H1 (cell line): ENCODE data around the gene SLC22A23.

Experiments used
- ATF3 ChIP-seq: IDR thresholded peaks from 2 replicates; pipeline ENCODE4 v1.6.1; 2011; ENCODE audit warnings: low read depth, mild to moderate bottlenecking, low read length; ENCODE audit not compliant: insufficient read depth
- CEBPB ChIP-seq: IDR thresholded peaks from 2 replicates; pipeline ENCODE4 v1.6.1; 2012; ENCODE audit warnings: low read depth, low read length
- CTCF ChIP-seq, 3 experiments: IDR thresholded peaks; 1 replicate in 2 of 3; 2 replicates in 1 of 3; pipeline versions ENCODE4 v1.5.1 to v1.6.1; 2011; ENCODE audit warnings: low read length in 3 of 3, mild to moderate bottlenecking in 3 of 3, inconsistent platforms in 2 of 3, low read depth in 1 of 3, moderate library complexity in 1 of 3; ENCODE audit not compliant: insufficient read depth in 1 of 3; ENCODE audit errors: control extremely low read depth in 1 of 3
- FOSL1 ChIP-seq: IDR thresholded peaks from 2 replicates; pipeline ENCODE4 v1.6.1; 2011; ENCODE audit warnings: mild to moderate bottlenecking, low read depth, low read length, moderate library complexity; ENCODE audit not compliant: insufficient read depth
- JUND ChIP-seq: IDR thresholded peaks from 2 replicates; pipeline ENCODE4 v1.6.1; 2011; ENCODE audit warnings: mild to moderate bottlenecking, improper control_type of control experiment, low read length
- KDM5A ChIP-seq: fragments of 200-600 bp; IDR thresholded peaks from 2 replicates; pipeline ENCODE4 v1.7.1; 2012; ENCODE audit warnings: mild to moderate bottlenecking, low read length, inconsistent platforms, mixed read lengths
- POLR2A ChIP-seq, 2 experiments: IDR thresholded peaks; 1 replicate in 1 of 2; 2 replicates in 1 of 2; pipeline ENCODE4 v1.6.1; 2011; ENCODE audit warnings: low read depth in 2 of 2, low read length in 2 of 2, mild to moderate bottlenecking in 2 of 2; ENCODE audit errors: control extremely low read depth in 1 of 2
- USF2 ChIP-seq: IDR thresholded peaks from 2 replicates; pipeline ENCODE4 v1.6.1; 2011; ENCODE audit warnings: low read length, improper control_type of control experiment

DNA sequence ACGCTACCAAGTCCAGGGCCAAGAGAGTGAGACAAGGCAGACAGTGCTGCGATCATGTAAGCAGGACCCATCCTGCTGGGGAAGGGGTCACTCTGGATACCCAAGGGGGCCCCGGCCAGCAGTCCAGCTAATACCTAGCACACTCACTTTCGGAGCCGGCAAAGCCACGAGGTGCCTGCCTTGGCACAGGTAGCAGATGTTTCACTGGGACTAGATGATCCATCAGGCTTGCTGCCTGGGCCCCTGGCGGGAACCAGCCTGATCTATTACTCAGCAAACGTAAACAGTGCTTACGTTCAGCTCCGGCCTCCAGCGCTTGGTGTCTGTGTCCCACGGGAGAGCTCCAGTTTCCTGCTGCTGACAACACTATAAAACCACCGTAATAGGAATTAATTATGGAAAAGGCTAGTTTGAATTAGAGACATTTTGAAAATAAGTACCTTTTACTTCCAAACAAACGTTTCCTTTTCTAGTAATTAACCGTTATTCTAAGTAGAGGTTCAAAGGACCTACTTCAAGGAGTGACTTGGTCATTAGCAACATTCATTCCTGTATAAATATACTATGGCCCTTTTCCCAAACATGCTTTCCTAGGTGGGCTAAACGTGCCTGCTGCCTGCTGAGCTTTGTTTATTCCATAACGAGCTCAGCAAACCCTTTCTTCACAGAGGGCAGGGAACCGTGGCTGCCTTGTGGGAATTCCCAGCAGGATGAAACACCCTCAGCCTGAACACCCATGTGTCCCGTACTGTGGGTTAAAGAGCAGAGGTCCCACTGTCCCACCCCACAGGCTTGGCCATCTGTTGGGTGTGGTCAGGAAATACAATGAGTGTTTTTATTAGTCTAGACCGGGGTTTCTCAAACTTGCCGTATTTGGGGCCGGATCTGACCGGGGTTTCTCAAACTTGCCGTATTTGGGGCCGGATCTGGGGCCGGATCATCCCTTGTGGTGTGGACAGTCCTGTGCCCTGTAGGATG lies 18.4 kb downstream of the SLC22A23 start:
- TF ChIP-seq CTCF (IDR thresholded peaks at IDR 0.05; ENCODE audit: control extremely low read depth in 1 of 3, insufficient read depth in 1 of 3, low read depth in 1 of 3, low read length in 3 of 3) (no peak), POLR2A (IDR thresholded peaks at IDR 0.05; ENCODE audit: control extremely low read depth in 1 of 2, low read depth in 2 of 2, low read length in 2 of 2) (no peak), ATF3 (no peak), CEBPB (no peak), JUND (no peak), FOSL1 (no peak), KDM5A (no peak), USF2 (no peak)
